Measurements from ENCODE around the gene MAU2. TPM values are rescaled to one million over a fixed set of nuclear protein-coding genes. Genes with fewer than 3 reads are reported as not detected.
"Not testable (repeated sequence)": the region's sequence is repeated elsewhere in the genome, so short reads cannot be mapped to it uniquely, and the experiment has no call there.

MAU2 gene
- total and polyA plus RNA-seq, 3 experiments from 2014 or later, result 27.6 to 59.4 (median 52.3) TPM

DNA sequence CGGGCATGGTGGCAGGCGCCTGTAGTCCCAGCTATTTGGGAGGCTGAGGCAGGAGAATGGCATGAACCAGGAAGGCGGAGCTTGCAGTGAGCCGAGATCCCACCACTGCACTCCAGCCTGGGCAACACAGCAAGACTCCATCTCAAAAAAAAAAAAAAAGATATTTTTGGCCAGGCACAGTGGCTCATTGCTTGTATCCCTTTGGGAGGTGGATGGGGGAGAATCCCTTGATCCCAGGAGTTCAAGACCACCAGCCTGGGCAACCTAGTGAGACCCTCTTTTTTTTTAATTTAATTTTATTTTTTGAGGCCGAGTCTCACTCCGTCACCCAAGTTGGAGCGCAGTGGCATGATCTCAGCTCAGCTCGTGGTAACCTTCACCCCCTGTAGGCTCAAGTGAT is 30.1 kb downstream of the MAU2 start:
- H3K9me3 Mint-ChIP-seq; H3K4me3 ChIP-seq (ENCODE audit: low read length); H3K4me1 Mint-ChIP-seq; H3K4me3 Mint-ChIP-seq; POLR2A ChIA-PET; H3K27me3 Mint-ChIP-seq; H3K4me1 ChIP-seq (ENCODE audit: insufficient read depth, low read length); CTCF ChIA-PET; DNase-seq; H3K27ac ChIP-seq (ENCODE audit: low read depth, low read length); H3K9me3 ChIP-seq (ENCODE audit: low read length); H3K27me3 ChIP-seq (ENCODE audit: insufficient read depth, low read length, poor library complexity, severe bottlenecking): not testable (repeated sequence)
- H3K36me3 ChIP-seq (ENCODE audit: insufficient read depth, low read length), result peaks cover 48% of the 10 kb centered on the region
- peak overlapping the region in 1 of 8 donors; percentile 77 for H3K27ac Mint-ChIP-seq
- peaks cover 0 to 82% (median 7%) of the 10 kb centered on the region in 3 donors for H3K36me3 Mint-ChIP-seq

DNA sequence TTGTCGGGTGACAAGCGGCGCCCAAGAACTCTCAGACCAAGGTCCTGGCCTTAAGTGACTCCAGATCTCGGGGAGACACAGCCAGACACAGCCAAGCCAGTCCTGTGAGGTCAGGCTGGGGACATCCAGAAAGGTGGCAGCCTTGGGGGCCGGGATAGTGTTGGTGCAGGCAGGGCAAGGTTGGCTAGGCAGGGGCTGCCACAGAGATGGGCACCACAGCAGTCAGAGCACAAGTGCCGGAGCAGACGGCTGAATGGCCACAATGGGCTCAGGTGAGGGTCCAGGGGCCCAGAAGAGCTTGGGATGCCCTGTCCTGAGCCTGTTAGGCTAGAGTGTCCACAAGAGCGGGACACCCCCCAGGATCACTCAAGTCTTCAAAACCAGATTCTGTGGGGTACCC is 32.2 kb downstream of the MAU2 start:
- CTCF ChIA-PET, result no interaction called here
- Histone ChIP-seq H3K27ac (ENCODE audit: low read depth, low read length) (no peak overlapping the region), H3K27me3 (ENCODE audit: insufficient read depth, low read length, poor library complexity, severe bottlenecking) (no peaks in the 10 kb centered on the region), H3K4me1 (ENCODE audit: insufficient read depth, low read length) (no peaks in the 10 kb centered on the region), H3K9me3 (ENCODE audit: low read length) (no peaks in the 10 kb centered on the region), H3K36me3 (ENCODE audit: insufficient read depth, low read length) (peaks cover 39% of the 10 kb centered on the region), H3K4me3 (ENCODE audit: low read length) (no peak overlapping the region)
- no peaks in the 10 kb centered on the region for H3K9me3 Mint-ChIP-seq
- POLR2A ChIA-PET, result no interaction called here
- H3K27ac Mint-ChIP-seq, result peak overlapping the region in 1 of 8 donors; percentile 19
- peaks cover 0 to 82% (median 1%) of the 10 kb centered on the region in 3 donors for H3K36me3 Mint-ChIP-seq
- peaks cover 0 to 7% (median 3%) of the 10 kb centered on the region in 3 donors for H3K4me1 Mint-ChIP-seq
- no peak for DNase-seq
- no peak overlapping the region for H3K4me3 Mint-ChIP-seq
- no peaks in the 10 kb centered on the region for H3K27me3 Mint-ChIP-seq

GRCh38 chr19:19354007-19354406 is 33.4 kb downstream of the MAU2 start:
- Histone ChIP-seq H3K27me3 (ENCODE audit: insufficient read depth, low read length, poor library complexity, severe bottlenecking) (no peaks in the 10 kb centered on the region), H3K9me3 (ENCODE audit: low read length) (no peaks in the 10 kb centered on the region), H3K4me1 (ENCODE audit: insufficient read depth, low read length) (peaks cover 7% of the 10 kb centered on the region), H3K36me3 (ENCODE audit: insufficient read depth, low read length) (peaks cover 33% of the 10 kb centered on the region), H3K4me3 (ENCODE audit: low read length) (no peak overlapping the region), H3K27ac (ENCODE audit: low read depth, low read length) (no peak overlapping the region)
- H3K9me3 Mint-ChIP-seq, result no peaks in the 10 kb centered on the region
- H3K27me3 Mint-ChIP-seq, result no peaks in the 10 kb centered on the region
- ChIA-PET CTCF (no interaction called here), POLR2A (interaction anchor here (0.6 kb wide), 1 partner anchor 10 kb away, joined by 3 read pairs; no protein-coding TSS in a partner anchor)
- H3K4me3 Mint-ChIP-seq, result no peak overlapping the region
- peak overlapping the region in 2 of 8 donors; percentile 50 to 57 for H3K27ac Mint-ChIP-seq
- peaks cover 0 to 75% (median 1%) of the 10 kb centered on the region in 3 donors for H3K36me3 Mint-ChIP-seq
- peaks cover 9 to 19% (median 10%) of the 10 kb centered on the region in 3 donors for H3K4me1 Mint-ChIP-seq
- DNase-seq, result no peak

DNA sequence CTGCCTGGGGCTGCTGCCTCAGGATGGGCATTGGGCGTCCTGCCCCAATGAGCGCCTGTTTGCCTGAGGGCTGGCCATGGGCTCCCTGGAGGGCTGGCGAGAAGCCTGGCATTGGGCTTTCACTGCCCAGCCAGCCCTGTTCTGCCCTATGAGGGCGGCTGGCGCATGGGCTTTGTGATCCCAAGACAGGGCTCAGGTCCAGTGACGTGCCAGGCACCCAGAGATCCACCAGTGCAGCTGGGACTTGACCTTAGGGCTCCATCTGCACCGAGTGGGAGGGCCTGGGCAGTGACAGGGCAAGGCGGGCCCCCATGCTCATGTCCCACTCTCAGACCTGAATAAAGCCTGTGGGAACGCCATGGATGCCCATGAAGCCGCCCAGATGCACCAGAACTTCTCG is 34.3 kb downstream of the MAU2 start:
- no peaks in the 10 kb centered on the region for H3K27me3 Mint-ChIP-seq

DNA sequence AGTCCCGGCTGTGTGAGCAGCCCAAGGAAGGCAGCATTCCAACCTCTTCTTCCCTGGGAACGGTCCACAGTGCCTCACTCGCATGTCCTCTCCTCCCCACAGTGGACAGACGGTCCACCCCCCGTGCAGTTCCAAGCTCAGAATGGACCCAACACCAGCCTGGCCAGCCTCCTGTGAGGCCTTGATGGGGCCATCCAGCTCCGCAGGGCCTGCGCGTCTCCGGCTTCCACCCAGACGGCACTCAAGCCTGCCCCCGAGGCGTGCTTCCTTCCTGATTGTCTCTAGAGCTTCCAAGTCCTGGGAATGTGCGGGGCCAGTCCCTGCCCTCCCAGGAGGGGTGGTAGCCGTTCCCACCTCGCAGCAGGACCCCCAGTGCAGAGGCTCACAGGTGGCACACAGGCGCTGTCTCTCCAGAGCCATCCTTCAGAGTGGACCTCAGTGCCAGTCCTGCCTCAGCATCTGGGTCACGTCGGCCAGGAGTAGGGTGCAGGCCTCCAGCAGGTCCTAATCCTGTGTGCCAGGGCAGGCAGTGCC is 35.0 kb downstream of the MAU2 start:
- Histone ChIP-seq H3K9me3 (ENCODE audit: low read length) (no peaks in the 10 kb centered on the region), H3K27me3 (ENCODE audit: insufficient read depth, low read length, poor library complexity, severe bottlenecking) (no peaks in the 10 kb centered on the region), H3K4me1 (ENCODE audit: insufficient read depth, low read length) (peaks cover 7% of the 10 kb centered on the region), H3K27ac (ENCODE audit: low read depth, low read length) (no peak overlapping the region), H3K36me3 (ENCODE audit: insufficient read depth, low read length) (peaks cover 28% of the 10 kb centered on the region), H3K4me3 (ENCODE audit: low read length) (no peak overlapping the region)
- CTCF ChIA-PET, result interaction anchor here (1.0 kb wide), 1 partner anchor 134 kb away, joined by 3 read pairs; no protein-coding TSS in a partner anchor
- POLR2A ChIA-PET, result no interaction called here
- Mint-ChIP-seq H3K27me3 (no peaks in the 10 kb centered on the region), H3K36me3 (peaks cover 0 to 62% (median 1%) of the 10 kb centered on the region in 3 donors), H3K4me1 (peaks cover 9 to 23% (median 10%) of the 10 kb centered on the region in 3 donors), H3K27ac (peak overlapping the region in 1 of 8 donors; percentile 74), H3K9me3 (no peaks in the 10 kb centered on the region), H3K4me3 (no peak overlapping the region)
- no peak for DNase-seq

More for the DNA sequence above, 34.3 kb downstream of the MAU2 start:
- CTCF ChIA-PET, result no interaction called here
- Mint-ChIP-seq H3K9me3 (no peaks in the 10 kb centered on the region), H3K27ac (peak overlapping the region in 1 of 8 donors; percentile 66), H3K4me1 (peaks cover 9 to 19% (median 10%) of the 10 kb centered on the region in 3 donors), H3K4me3 (no peak overlapping the region), H3K36me3 (peaks cover 0 to 67% (median 1%) of the 10 kb centered on the region in 3 donors)
- no peaks in the 10 kb centered on the region for H3K9me3 ChIP-seq (ENCODE audit: low read length)
- peaks cover 7% of the 10 kb centered on the region for H3K4me1 ChIP-seq (ENCODE audit: insufficient read depth, low read length)
- H3K36me3 ChIP-seq (ENCODE audit: insufficient read depth, low read length), result peaks cover 28% of the 10 kb centered on the region
- POLR2A ChIA-PET, result no interaction called here
- no peaks in the 10 kb centered on the region for H3K27me3 ChIP-seq (ENCODE audit: insufficient read depth, low read length, poor library complexity, severe bottlenecking)
- H3K27ac ChIP-seq (ENCODE audit: low read depth, low read length), result no peak overlapping the region
- no peak for DNase-seq
- no peak overlapping the region for H3K4me3 ChIP-seq (ENCODE audit: low read length)

- Mint-ChIP-seq H3K4me3 (no peak overlapping the region), H3K36me3 (peaks cover 0 to 60% (median 1%) of the 10 kb centered on the region in 3 donors), H3K4me1 (peaks cover 15 to 29% (median 16%) of the 10 kb centered on the region in 3 donors), H3K9me3 (no peaks in the 10 kb centered on the region), H3K27me3 (no peaks in the 10 kb centered on the region), H3K27ac (no peak overlapping the region)
- CTCF ChIA-PET, result no interaction called here
- H3K9me3 ChIP-seq (ENCODE audit: low read length), result no peaks in the 10 kb centered on the region
- H3K36me3 ChIP-seq (ENCODE audit: insufficient read depth, low read length), result peaks cover 28% of the 10 kb centered on the region
- H3K27me3 ChIP-seq (ENCODE audit: insufficient read depth, low read length, poor library complexity, severe bottlenecking), result no peaks in the 10 kb centered on the region
- POLR2A ChIA-PET, result no interaction called here
- peaks cover 15% of the 10 kb centered on the region for H3K4me1 ChIP-seq (ENCODE audit: insufficient read depth, low read length)
- no peak overlapping the region for H3K4me3 ChIP-seq (ENCODE audit: low read length)
- DNase-seq, result no peak
- no peak overlapping the region for H3K27ac ChIP-seq (ENCODE audit: low read depth, low read length)
Measured at GRCh38 chr19:19356500-19356899, 35.9 kb downstream of the MAU2 start.

- Mint-ChIP-seq H3K36me3 (peaks cover 0 to 57% (median 1%) of the 10 kb centered on the region in 3 donors), H3K4me1 (peaks cover 18 to 33% (median 19%) of the 10 kb centered on the region in 3 donors), H3K9me3 (no peaks in the 10 kb centered on the region), H3K27ac (peak overlapping the region in 2 of 8 donors; percentile 50 to 86), H3K4me3 (no peak overlapping the region), H3K27me3 (no peaks in the 10 kb centered on the region)
- no peaks in the 10 kb centered on the region for H3K9me3 ChIP-seq (ENCODE audit: low read length)
- no peak for DNase-seq
- no peak overlapping the region for H3K4me3 ChIP-seq (ENCODE audit: low read length)
- peaks cover 26% of the 10 kb centered on the region for H3K36me3 ChIP-seq (ENCODE audit: insufficient read depth, low read length)
- H3K27ac ChIP-seq (ENCODE audit: low read depth, low read length), result no peak overlapping the region
- ChIA-PET POLR2A (no interaction called here), CTCF (interaction anchor here (1.7 to 2.0 kb wide), 2 partner anchors 10 to 133 kb away, joined by 4 to 11 read pairs; no protein-coding TSS in a partner anchor)
- no peaks in the 10 kb centered on the region for H3K27me3 ChIP-seq (ENCODE audit: insufficient read depth, low read length, poor library complexity, severe bottlenecking)
- H3K4me1 ChIP-seq (ENCODE audit: insufficient read depth, low read length), result peaks cover 15% of the 10 kb centered on the region
Measured at GRCh38 chr19:19356901-19357566, 36.4 kb downstream of the MAU2 start.

DNA sequence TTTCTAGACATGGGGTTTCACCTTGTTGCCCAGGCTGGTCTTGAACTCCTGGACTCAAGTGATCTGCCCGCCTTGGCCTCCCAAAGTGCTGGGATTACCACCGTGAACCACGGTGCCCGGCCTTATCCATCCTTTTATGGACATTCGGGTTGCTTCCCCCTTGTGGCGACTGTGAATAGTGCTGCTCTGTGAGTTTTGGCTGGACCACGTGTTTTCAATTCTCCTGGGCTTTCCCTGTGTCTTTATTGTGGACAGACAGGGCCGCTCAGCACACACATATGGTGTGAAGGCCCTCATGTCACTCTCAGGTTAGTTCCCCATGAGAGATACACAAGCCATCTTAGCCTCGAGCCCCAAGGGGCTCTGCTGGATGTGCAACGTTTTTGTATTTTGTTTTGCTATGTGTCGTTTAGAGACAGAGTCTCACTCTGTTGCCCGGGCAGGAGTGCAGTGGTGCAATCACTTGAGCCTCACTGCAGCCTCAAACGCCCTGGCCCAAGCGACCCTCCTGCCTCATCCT is 40.5 kb downstream of the MAU2 start:
- Mint-ChIP-seq H3K9me3 (no peaks in the 10 kb centered on the region), H3K4me3 (peak overlapping the region in 6 of 7 donors; percentile 32 to 69 (median 60)), H3K27me3 (no peaks in the 10 kb centered on the region), H3K4me1 (peaks cover 24 to 43% (median 30%) of the 10 kb centered on the region in 3 donors), H3K27ac (peak overlapping the region in 6 of 8 donors; percentile 51 to 94 (median 70)), H3K36me3 (peaks cover 0 to 19% (median 0%) of the 10 kb centered on the region in 3 donors)
- no peaks in the 10 kb centered on the region for H3K36me3 ChIP-seq (ENCODE audit: insufficient read depth, low read length)
- peaks cover 33% of the 10 kb centered on the region for H3K4me1 ChIP-seq (ENCODE audit: insufficient read depth, low read length)
- H3K4me3 ChIP-seq (ENCODE audit: low read length), result no peak overlapping the region
- peak; percentile 50 to 75 (median 62) for DNase-seq
- ChIA-PET POLR2A (no interaction called here), CTCF (interaction anchor here (0.6 to 8.1 kb wide), 6 partner anchors 34 to 205 kb away, joined by 3 to 166 read pairs (median 4); partner anchors contain the start of gene GATAD2A)
- no peaks in the 10 kb centered on the region for H3K27me3 ChIP-seq (ENCODE audit: insufficient read depth, low read length, poor library complexity, severe bottlenecking)
- H3K9me3 ChIP-seq (ENCODE audit: low read length), result no peaks in the 10 kb centered on the region
- H3K27ac ChIP-seq (ENCODE audit: low read depth, low read length), result no peak overlapping the region

Measured in CD8-positive, alpha-beta memory T cell (primary cell).